H9 (cell line): ENCODE data around the gene BATF. TPM values are rescaled to one million over a fixed set of nuclear protein-coding genes. Genes with fewer than 3 reads are reported as not detected.

Experiments
- DNase-seq: peaks from one replicate; pipeline ENCODE4 v3.0.0-alpha.2; 2017
- H2AFZ ChIP-seq: one replicate; pipeline ENCODE4 v1.6.1; 2013; ENCODE audit warnings: mild to moderate bottlenecking, low read length, control low read depth, moderate library complexity
- H2AK5ac ChIP-seq: 2 replicates; pipeline ENCODE4 v1.6.1; 2013; ENCODE audit warnings: low read length, control low read depth, mixed read lengths; ENCODE audit not compliant: insufficient read length
- H2BK120ac ChIP-seq: one replicate; pipeline ENCODE4 v1.6.1; 2013; ENCODE audit warnings: low read depth, mild to moderate bottlenecking, low read length, control low read depth, inconsistent platforms; ENCODE audit not compliant: poor library complexity, severe bottlenecking
- H2BK12ac ChIP-seq: 2 replicates; pipeline ENCODE4 v1.6.1; 2013; ENCODE audit warnings: low read length, control low read depth, mixed read lengths, low read depth; ENCODE audit not compliant: insufficient read length
- H2BK15ac ChIP-seq: 2 replicates; pipeline ENCODE4 v1.6.1; 2013; ENCODE audit warnings: low read depth, low read length, control low read depth
- H2BK20ac ChIP-seq: one replicate; pipeline ENCODE4 v1.6.1; 2013; ENCODE audit warnings: low read depth, mild to moderate bottlenecking, low read length, control low read depth, inconsistent platforms; ENCODE audit not compliant: poor library complexity, severe bottlenecking
- H2BK5ac ChIP-seq: 2 replicates; pipeline ENCODE4 v1.6.1; 2013; ENCODE audit warnings: low read length, control low read depth, mixed read lengths; ENCODE audit not compliant: insufficient read length
- H3K14ac ChIP-seq: 2 replicates; pipeline ENCODE4 v1.6.1; 2013; ENCODE audit warnings: low read length, control low read depth; ENCODE audit not compliant: insufficient read depth
- H3K18ac ChIP-seq: 2 replicates; pipeline ENCODE4 v1.6.1; 2013; ENCODE audit warnings: low read depth, mild to moderate bottlenecking, mixed read lengths, low read length, control low read depth; ENCODE audit not compliant: insufficient read length
- H3K23ac ChIP-seq: 2 replicates; pipeline ENCODE4 v1.6.1; 2013; ENCODE audit warnings: low read length, control low read depth, mixed read lengths, low read depth; ENCODE audit not compliant: insufficient read length
- H3K23me2 ChIP-seq: 2 replicates; pipeline ENCODE4 v1.6.1; 2013; ENCODE audit warnings: low read depth, mild to moderate bottlenecking, mixed read lengths, low read length, control low read depth; ENCODE audit not compliant: insufficient read length, poor library complexity, severe bottlenecking
- H3K27ac ChIP-seq: 2 replicates; pipeline ENCODE4 v1.5.1; 2013; ENCODE audit warnings: low read length, control low read depth, mixed read lengths, low read depth; ENCODE audit not compliant: insufficient read length
- H3K27me3 ChIP-seq: 2 replicates; pipeline ENCODE4 v1.6.1; 2013; ENCODE audit warnings: low read length, control low read depth, inconsistent platforms; ENCODE audit not compliant: insufficient read depth
- H3K4ac ChIP-seq: 2 replicates; pipeline ENCODE4 v1.6.1; 2013; ENCODE audit warnings: low read depth, mild to moderate bottlenecking, control low read depth, inconsistent platforms, low read length, moderate library complexity
- H3K4me1 ChIP-seq: 2 replicates; pipeline ENCODE4 v1.6.1; 2013; ENCODE audit warnings: low read length, control low read depth, inconsistent platforms; ENCODE audit not compliant: insufficient read depth
- H3K4me2 ChIP-seq: 2 replicates; pipeline ENCODE4 v1.6.1; 2013; ENCODE audit warnings: low read length, control low read depth, mixed read lengths; ENCODE audit not compliant: insufficient read length, insufficient read depth
- H3K56ac ChIP-seq: 2 replicates; pipeline ENCODE4 v1.6.1; 2013; ENCODE audit warnings: low read depth, mild to moderate bottlenecking, mixed read lengths, low read length, control low read depth; ENCODE audit not compliant: insufficient read length
- H3K79me1 ChIP-seq: 2 replicates; pipeline ENCODE4 v1.6.1; 2013; ENCODE audit warnings: low read depth, mild to moderate bottlenecking, moderate library complexity, low read length, control low read depth, inconsistent platforms; ENCODE audit not compliant: insufficient read depth, poor library complexity, severe bottlenecking
- H3K79me2 ChIP-seq: 2 replicates; pipeline ENCODE4 v1.6.1; 2013; ENCODE audit warnings: low read length, control low read depth, inconsistent platforms; ENCODE audit not compliant: insufficient read depth
- H3K9ac ChIP-seq: 2 replicates; pipeline ENCODE4 v1.6.1; 2013; ENCODE audit warnings: low read length, control low read depth, mixed read lengths; ENCODE audit not compliant: insufficient read length; ENCODE audit errors: extremely low read depth
- H3K9me3 ChIP-seq: one replicate; pipeline ENCODE4 v1.6.1; 2013; ENCODE audit warnings: low read depth, low read length, inconsistent platforms; ENCODE audit not compliant: control insufficient read depth
- H3T11ph ChIP-seq: one replicate; pipeline ENCODE4 v1.6.1; 2013; ENCODE audit warnings: mild to moderate bottlenecking, low read length, control low read depth, inconsistent platforms
- H4K20me1 ChIP-seq: one replicate; pipeline ENCODE4 v1.6.1; 2013; ENCODE audit not compliant: control insufficient read depth, insufficient read length, insufficient read depth
- H4K5ac ChIP-seq: 2 replicates; pipeline ENCODE4 v1.6.1; 2013; ENCODE audit warnings: low read depth, mild to moderate bottlenecking, mixed read lengths, low read length, control low read depth; ENCODE audit not compliant: insufficient read length
- H4K8ac ChIP-seq: replicated peaks from 2 replicates; pipeline ENCODE4 v1.6.1; 2013; ENCODE audit warnings: low read length, control low read depth, mixed read lengths, low read depth; ENCODE audit not compliant: insufficient read length
- H4K91ac ChIP-seq: 2 replicates; pipeline ENCODE4 v1.6.1; 2013; ENCODE audit warnings: low read depth, mild to moderate bottlenecking, moderate library complexity, mixed read lengths, low read length, control low read depth; ENCODE audit not compliant: insufficient read length
- H3K27ac Mint-ChIP-seq, 3 experiments: 2 replicates in 2 of 3; 3 replicates in 1 of 3; pipeline ENCODE4 v1.8.0; 2020 to 2021; ENCODE audit warnings: mixed read lengths in 3 of 3, mild to moderate bottlenecking in 1 of 3, moderate library complexity in 1 of 3
- H3K27me3 Mint-ChIP-seq: 2 replicates; pipeline ENCODE4 v1.8.0; 2021; ENCODE audit warnings: low read depth, mild to moderate bottlenecking, moderate library complexity, mixed read lengths
- H3K36me3 Mint-ChIP-seq, 3 experiments: 2 replicates in 2 of 3; 3 replicates in 1 of 3; pipeline ENCODE4 v1.8.0; 2020 to 2021; ENCODE audit warnings: low read depth in 3 of 3, mixed read lengths in 3 of 3; ENCODE audit not compliant: insufficient read depth in 1 of 3
- H3K4me1 Mint-ChIP-seq, 2 experiments: 2 replicates each; pipeline ENCODE4 v1.8.0; 2020; ENCODE audit warnings: mixed read lengths in 2 of 2
- H3K4me3 Mint-ChIP-seq, 2 experiments: 2 replicates in 1 of 2; 3 replicates in 1 of 2; pipeline ENCODE4 v1.8.0; 2020 to 2021; ENCODE audit warnings: mild to moderate bottlenecking in 2 of 2, mixed read lengths in 2 of 2, moderate library complexity in 1 of 2
- H3K9me3 Mint-ChIP-seq, 2 experiments: 2 replicates in 1 of 2; 3 replicates in 1 of 2; pipeline ENCODE4 v1.8.0; 2020; ENCODE audit warnings: mild to moderate bottlenecking in 2 of 2, mixed read lengths in 2 of 2, moderate library complexity in 1 of 2
- CTCF ChIP-seq: fragments of 200-600 bp; sonication (generic); conservative IDR thresholded peaks from 3 replicates; pipeline ENCODE4 v1.8.0; 2021; ENCODE audit warnings: antibody characterized with exemption, mild to moderate bottlenecking
- WGBS: extraction: QIAGEN DNeasy Blood & Tissue Kit; methylation state at CpG from one replicate; pipeline ENCODE4 v1.1.7; 2013; ENCODE audit warnings: missing lambda C conversion rate, low lambda C conversion rate, mixed read lengths; ENCODE audit not compliant: insufficient read length; ENCODE audit errors: extremely low coverage; 5-methylcytosine and 5-hydroxymethylcytosine counted together
- total RNA-seq: library from RNA; stranded (reverse); gene quantifications from 2 replicates; pipeline ENCODE4 v1.2.1, GENCODE V29; 2021

The BATF gene
- total RNA-seq, 1 experiment from 2014 or later, result not detected

- H3K27ac Mint-ChIP-seq, result no peak overlapping the region
These were observed 48.5 kb downstream of the BATF start for GRCh38 chr14:75570797-75571196.

More at GRCh38 chr14:75570797-75571196, 48.5 kb downstream of the BATF start:
- H4K91ac ChIP-seq, result no peak overlapping the region
- no peak overlapping the region for H3K4ac ChIP-seq
- H4K5ac ChIP-seq, result no peak overlapping the region
- TF ChIP-seq CTCF, result no peak
- H3K27me3 ChIP-seq, result no peaks in the 10 kb centered on the region
- Mint-ChIP-seq H3K36me3 (no peaks in the 10 kb centered on the region), H3K4me1 (peaks cover 9 to 13% of the 10 kb centered on the region in 2 experiments), H3K27me3 (peaks cover 25% of the 10 kb centered on the region), H3K4me3 (no peak overlapping the region), H3K9me3 (no peaks in the 10 kb centered on the region; a peak in 1 of 5 replicates)
- no peak overlapping the region for H3K23ac ChIP-seq
- DNase-seq, result no peak
- WGBS, result no CpG with 5 or more reads among the region's 2 CpGs
- no peak overlapping the region for H3K9ac ChIP-seq
- H3K56ac ChIP-seq, result no peak overlapping the region
- no peak overlapping the region for H2BK12ac ChIP-seq
- no peak overlapping the region for H2BK5ac ChIP-seq
- no peak overlapping the region for H2BK15ac ChIP-seq
- no peaks in the 10 kb centered on the region for H3K79me2 ChIP-seq
- no peak overlapping the region for H4K8ac ChIP-seq
- no peak overlapping the region for H2AFZ ChIP-seq
- no peaks in the 10 kb centered on the region for H4K20me1 ChIP-seq
- H3K9me3 ChIP-seq, result no peaks in the 10 kb centered on the region
- H3K27ac ChIP-seq, result no peak overlapping the region
- H3K4me2 ChIP-seq, result no peak overlapping the region
- no peak overlapping the region for H2AK5ac ChIP-seq
- no peak overlapping the region for H2BK20ac ChIP-seq
- no peaks in the 10 kb centered on the region for H3K79me1 ChIP-seq
- H3K4me1 ChIP-seq, result no peaks in the 10 kb centered on the region; the same call in 1 of the 2 replicates
- H3K23me2 ChIP-seq, result no peaks in the 10 kb centered on the region
- H3K14ac ChIP-seq, result no peak overlapping the region
- no peak overlapping the region for H2BK120ac ChIP-seq
- no peak overlapping the region for H3T11ph ChIP-seq
- H3K18ac ChIP-seq, result no peak overlapping the region
